Mesenchymal stem cell (in vitro differentiated cells and primary cell): ENCODE data around the gene CAMTA1.

Experiments
- DNase-seq: peaks from one replicate; pipeline ENCODE4 v3.0.0-alpha.2; 2013
- H2AFZ ChIP-seq: one replicate; pipeline ENCODE4 v1.6.1; 2013; ENCODE audit warnings: low read depth, mild to moderate bottlenecking, control low read depth, inconsistent platforms, low read length, moderate library complexity
- H2AK5ac ChIP-seq: 2 replicates; pipeline ENCODE4 v1.6.1; 2013; ENCODE audit warnings: low read length, moderate library complexity, mild to moderate bottlenecking, inconsistent platforms; ENCODE audit not compliant: severe bottlenecking
- H2BK120ac ChIP-seq: one replicate; pipeline ENCODE4 v1.6.1; 2013; ENCODE audit warnings: low read depth, mild to moderate bottlenecking, inconsistent platforms, low read length, moderate library complexity
- H2BK12ac ChIP-seq, 2 experiments: one replicate each; pipeline ENCODE4 v1.6.1; 2013; ENCODE audit warnings: inconsistent platforms in 2 of 2, low read length in 2 of 2, mild to moderate bottlenecking in 2 of 2, moderate library complexity in 2 of 2, control low read depth in 1 of 2
- H2BK15ac ChIP-seq: one replicate; pipeline ENCODE4 v1.6.1; 2013; ENCODE audit warnings: mild to moderate bottlenecking, low read depth, inconsistent platforms; ENCODE audit not compliant: poor library complexity, severe bottlenecking
- H2BK5ac ChIP-seq: 2 replicates; pipeline ENCODE4 v1.6.1; 2013; ENCODE audit warnings: low read depth, mild to moderate bottlenecking, low read length, control low read depth, inconsistent platforms; ENCODE audit not compliant: poor library complexity, severe bottlenecking
- H3K14ac ChIP-seq, 2 experiments: one replicate each; pipeline ENCODE4 v1.6.1; 2013; ENCODE audit warnings: inconsistent platforms in 2 of 2, low read length in 2 of 2, control low read depth in 1 of 2, mild to moderate bottlenecking in 1 of 2, moderate library complexity in 1 of 2
- H3K18ac ChIP-seq, 2 experiments: one replicate each; pipeline ENCODE4 v1.6.1; 2013; ENCODE audit warnings: inconsistent platforms in 2 of 2, low read length in 2 of 2, control low read depth in 1 of 2, low read depth in 1 of 2, mild to moderate bottlenecking in 1 of 2
- H3K23ac ChIP-seq, 2 experiments: one replicate each; pipeline ENCODE4 v1.6.1; 2013; ENCODE audit warnings: inconsistent platforms in 2 of 2, low read length in 2 of 2, mild to moderate bottlenecking in 2 of 2, moderate library complexity in 2 of 2, control low read depth in 1 of 2
- H3K27ac ChIP-seq: 2 replicates; pipeline ENCODE4 v1.5.1; 2013; ENCODE audit warnings: mild to moderate bottlenecking, moderate library complexity, low read length, control low read depth, inconsistent platforms; ENCODE audit not compliant: poor library complexity, severe bottlenecking
- H3K27me3 ChIP-seq, 2 experiments: 2 replicates each; pipeline versions ENCODE4 v1.6.1 to v1.7.0; 2013; ENCODE audit warnings: low read length in 2 of 2, mild to moderate bottlenecking in 2 of 2, moderate library complexity in 2 of 2, control low read depth in 1 of 2, inconsistent platforms in 1 of 2; ENCODE audit not compliant: control insufficient read depth in 1 of 2, insufficient read depth in 1 of 2
- H3K36me3 ChIP-seq, 2 experiments: 2 replicates each; pipeline versions ENCODE4 v1.6.1 to v1.7.0; 2013; ENCODE audit warnings: low read length in 2 of 2, control low read depth in 1 of 2, inconsistent platforms in 1 of 2, low read depth in 1 of 2, mild to moderate bottlenecking in 1 of 2; ENCODE audit not compliant: insufficient read depth in 2 of 2, control insufficient read depth in 1 of 2
- H3K4ac ChIP-seq, 2 experiments: one replicate each; pipeline ENCODE4 v1.6.1; 2013; ENCODE audit warnings: inconsistent platforms in 2 of 2, low read length in 2 of 2, mild to moderate bottlenecking in 2 of 2, moderate library complexity in 2 of 2, control low read depth in 1 of 2, low read depth in 1 of 2
- H3K4me1 ChIP-seq: 2 replicates; pipeline ENCODE4 v1.6.1; 2013; ENCODE audit warnings: low read depth, low read length, control low read depth; ENCODE audit not compliant: control insufficient read depth, insufficient read depth
- H3K4me2 ChIP-seq: 2 replicates; pipeline ENCODE4 v1.6.1; 2013; ENCODE audit warnings: low read length, mild to moderate bottlenecking, inconsistent platforms; ENCODE audit not compliant: poor library complexity, severe bottlenecking
- H3K4me3 ChIP-seq, 2 experiments: 2 replicates each; pipeline versions ENCODE4 v1.5.1 to v1.7.0; 2013; ENCODE audit warnings: low read length in 2 of 2, mild to moderate bottlenecking in 2 of 2, control low read depth in 1 of 2, low read depth in 1 of 2; ENCODE audit not compliant: insufficient read depth in 1 of 2
- H3K79me1 ChIP-seq: replicated peaks from 2 replicates; pipeline ENCODE4 v1.6.1; 2013; ENCODE audit warnings: mild to moderate bottlenecking, control low read depth, low read length, inconsistent platforms; ENCODE audit not compliant: poor library complexity, severe bottlenecking
- H3K9ac ChIP-seq: 2 replicates; pipeline ENCODE4 v1.7.0; 2013; ENCODE audit warnings: mild to moderate bottlenecking, low read length, moderate library complexity
- H3K9me3 ChIP-seq: 2 replicates; pipeline ENCODE4 v1.7.0; 2013; ENCODE audit warnings: mild to moderate bottlenecking, low read length; ENCODE audit not compliant: control insufficient read depth
- H4K8ac ChIP-seq: one replicate; pipeline ENCODE4 v1.6.1; 2013; ENCODE audit warnings: inconsistent platforms, mild to moderate bottlenecking, low read length, moderate library complexity
- H4K91ac ChIP-seq: one replicate; pipeline ENCODE4 v1.6.1; 2013; ENCODE audit warnings: mild to moderate bottlenecking, low read length, inconsistent platforms
- WGBS: methylation state at CpG from one replicate; pipeline ENCODE4 v1.1.7; 2013; ENCODE audit warnings: mixed read lengths; 5-methylcytosine and 5-hydroxymethylcytosine counted together

CAMTA1 gene

DNA sequence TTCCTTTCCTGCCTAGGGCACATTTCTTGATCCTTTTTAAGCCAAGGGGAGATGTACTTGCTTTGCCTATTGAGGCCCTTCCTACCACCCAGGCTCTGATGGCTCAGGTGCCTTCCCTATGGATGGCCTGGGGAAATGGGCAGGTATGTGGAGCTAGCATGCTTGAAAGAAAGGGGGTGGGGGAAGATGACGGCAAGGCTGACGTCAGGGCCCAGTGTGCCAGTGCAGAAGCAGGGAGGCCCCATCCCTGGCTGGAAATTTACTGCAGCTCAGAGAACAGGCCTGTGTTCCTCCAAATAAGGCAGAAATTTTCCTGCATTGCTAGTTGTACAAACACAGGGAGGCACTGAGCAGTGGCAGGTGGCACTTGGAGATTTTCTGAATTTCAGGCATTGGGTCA lies 532.6 kb downstream of the CAMTA1 start:
- Histone ChIP-seq H3K27ac (no peak overlapping the region), H3K36me3 (no peaks in the 10 kb centered on the region), H3K9me3 (no peaks in the 10 kb centered on the region), H2AK5ac (no peak overlapping the region), H2BK5ac (no peak overlapping the region), H3K4me1 (peaks cover 6% of the 10 kb centered on the region), H2AFZ (no peak overlapping the region), H2BK12ac (no peak overlapping the region), H3K14ac (no peak overlapping the region), H3K4ac (no peak overlapping the region), H2BK120ac (no peak overlapping the region), H3K23ac (no peak overlapping the region), H3K79me1 (no peaks in the 10 kb centered on the region), H3K4me2 (no peak overlapping the region), H4K91ac (no peak overlapping the region), H3K4me3 (no peak overlapping the region), H4K8ac (no peak overlapping the region), H3K9ac (no peak overlapping the region), H3K27me3 (no peaks in the 10 kb centered on the region), H3K18ac (no peak overlapping the region), H2BK15ac (no peak overlapping the region)
- no peak for DNase-seq
- WGBS, result 77% methylated on average over 2 of the region's 2 CpGs

- Histone ChIP-seq H2BK15ac (no peak overlapping the region), H4K91ac (no peak overlapping the region), H2AK5ac (no peak overlapping the region), H3K27ac (no peak overlapping the region), H3K9ac (no peak overlapping the region), H3K9me3 (no peaks in the 10 kb centered on the region), H2BK12ac (no peak overlapping the region), H4K8ac (no peak overlapping the region), H3K36me3 (no peaks in the 10 kb centered on the region), H3K14ac (no peak overlapping the region), H3K79me1 (no peaks in the 10 kb centered on the region), H3K4ac (no peak overlapping the region), H3K4me1 (peaks cover under 1% of the 10 kb centered on the region), H2BK120ac (no peak overlapping the region), H3K23ac (no peak overlapping the region), H2BK5ac (no peak overlapping the region), H3K4me2 (no peak overlapping the region), H3K18ac (no peak overlapping the region), H3K4me3 (no peak overlapping the region), H2AFZ (no peak overlapping the region), H3K27me3 (no peaks in the 10 kb centered on the region)
- 92% methylated on average over 4 of the region's 5 CpGs for WGBS
- no peak for DNase-seq
Measured at GRCh38 chr1:7319196-7319595, 533.9 kb downstream of the CAMTA1 start.

DNA sequence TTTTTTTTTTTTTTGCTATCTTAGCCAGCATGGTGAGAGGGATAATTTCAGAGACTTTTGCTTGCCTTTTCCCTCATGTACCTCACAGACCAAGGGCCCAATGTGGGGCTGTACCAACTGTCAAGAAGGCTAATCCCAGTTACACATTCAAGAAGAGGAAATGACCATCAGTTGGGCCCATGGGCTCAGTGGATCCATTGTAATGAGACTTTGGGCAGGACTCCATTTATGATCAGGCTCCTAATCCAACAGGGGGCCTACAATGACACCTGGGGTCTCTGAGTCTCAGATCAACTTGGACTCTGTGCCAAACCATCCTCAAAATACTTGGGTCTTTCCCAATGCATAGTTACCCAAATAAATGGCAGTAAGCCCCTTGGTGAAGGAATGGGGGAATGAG lies 535.4 kb downstream of the CAMTA1 start:
- H3K27ac ChIP-seq, result no peak overlapping the region
- no peak overlapping the region for H3K18ac ChIP-seq
- H3K23ac ChIP-seq, result no peak overlapping the region
- H2BK120ac ChIP-seq, result no peak overlapping the region
- H3K4me3 ChIP-seq, result no peak overlapping the region
- no peak overlapping the region for H2AK5ac ChIP-seq
- no peaks in the 10 kb centered on the region for H3K9me3 ChIP-seq
- H3K79me1 ChIP-seq, result no peaks in the 10 kb centered on the region
- no peak overlapping the region for H3K14ac ChIP-seq
- no peak overlapping the region for H4K91ac ChIP-seq
- no peaks in the 10 kb centered on the region for H3K36me3 ChIP-seq
- no peak overlapping the region for H2BK12ac ChIP-seq
- H3K9ac ChIP-seq, result no peak overlapping the region
- H4K8ac ChIP-seq, result no peak overlapping the region
- H2BK15ac ChIP-seq, result no peak overlapping the region
- H3K4me2 ChIP-seq, result no peak overlapping the region
- no peak for DNase-seq
- no peak overlapping the region for H2BK5ac ChIP-seq
- no peaks in the 10 kb centered on the region for H3K4me1 ChIP-seq
- H3K4ac ChIP-seq, result no peak overlapping the region
- H3K27me3 ChIP-seq, result no peaks in the 10 kb centered on the region
- no peak overlapping the region for H2AFZ ChIP-seq

DNA sequence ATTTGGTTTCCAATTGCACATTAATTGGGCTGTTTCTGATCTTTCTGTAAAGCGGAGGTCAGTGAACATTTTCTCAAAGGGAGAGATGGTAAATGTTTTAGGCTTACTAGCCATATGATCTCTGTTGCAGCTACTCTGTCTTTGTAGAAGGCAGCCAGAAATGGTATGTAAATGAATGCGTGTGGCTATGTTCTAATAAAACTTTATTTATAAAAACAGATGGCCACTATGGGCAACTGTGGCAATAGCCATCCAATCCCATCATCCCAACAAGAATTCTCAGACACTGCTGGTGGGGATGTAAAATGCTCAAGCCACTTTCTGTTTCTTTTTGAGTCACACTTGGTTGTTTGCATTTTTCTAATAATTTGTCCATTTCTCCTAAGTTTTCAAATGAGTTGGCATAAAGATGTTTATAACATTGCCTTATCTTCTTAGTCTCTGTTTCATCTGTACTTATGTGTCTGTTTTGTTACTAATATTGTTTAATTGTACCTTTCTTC lies 537.1 kb downstream of the CAMTA1 start:
- H2BK120ac ChIP-seq, result no peak overlapping the region
- peak; percentile 28 for DNase-seq
- WGBS, result 100% methylated on average over 1 of the region's 2 CpGs
- H3K9ac ChIP-seq, result no peak overlapping the region
- H3K4me3 ChIP-seq, result no peak overlapping the region
- no peaks in the 10 kb centered on the region for H3K79me1 ChIP-seq
- H3K27ac ChIP-seq, result no peak overlapping the region
- H3K4me1 ChIP-seq, result no peaks in the 10 kb centered on the region
- H3K18ac ChIP-seq, result no peak overlapping the region
- H2AK5ac ChIP-seq, result no peak overlapping the region
- H3K27me3 ChIP-seq, result no peaks in the 10 kb centered on the region
- no peak overlapping the region for H3K14ac ChIP-seq
- no peak overlapping the region for H2BK12ac ChIP-seq
- no peak overlapping the region for H3K23ac ChIP-seq
- no peaks in the 10 kb centered on the region for H3K36me3 ChIP-seq
- H4K8ac ChIP-seq, result no peak overlapping the region
- peaks cover 8% of the 10 kb centered on the region for H3K9me3 ChIP-seq
- no peak overlapping the region for H2BK15ac ChIP-seq
- no peak overlapping the region for H2AFZ ChIP-seq
- no peak overlapping the region for H3K4me2 ChIP-seq
- H4K91ac ChIP-seq, result no peak overlapping the region
- H3K4ac ChIP-seq, result no peak overlapping the region
- H2BK5ac ChIP-seq, result no peak overlapping the region
